H9 (cell line): ENCODE measurements around the gene CRAMP1. TPM values are rescaled to one million over a fixed set of nuclear protein-coding genes. Genes with fewer than 3 reads are reported as not detected.

ENCODE experiments used
- DNase-seq: peaks from one replicate; pipeline ENCODE4 v3.0.0-alpha.2; 2017
- H2AFZ ChIP-seq: one replicate; pipeline ENCODE4 v1.6.1; 2013; ENCODE audit warnings: mild to moderate bottlenecking, low read length, control low read depth, moderate library complexity
- H2AK5ac ChIP-seq: 2 replicates; pipeline ENCODE4 v1.6.1; 2013; ENCODE audit warnings: low read length, control low read depth, mixed read lengths; ENCODE audit not compliant: insufficient read length
- H2BK120ac ChIP-seq: one replicate; pipeline ENCODE4 v1.6.1; 2013; ENCODE audit warnings: low read depth, mild to moderate bottlenecking, low read length, control low read depth, inconsistent platforms; ENCODE audit not compliant: poor library complexity, severe bottlenecking
- H2BK12ac ChIP-seq: 2 replicates; pipeline ENCODE4 v1.6.1; 2013; ENCODE audit warnings: low read length, control low read depth, mixed read lengths, low read depth; ENCODE audit not compliant: insufficient read length
- H2BK15ac ChIP-seq: 2 replicates; pipeline ENCODE4 v1.6.1; 2013; ENCODE audit warnings: low read depth, low read length, control low read depth
- H2BK20ac ChIP-seq: one replicate; pipeline ENCODE4 v1.6.1; 2013; ENCODE audit warnings: low read depth, mild to moderate bottlenecking, low read length, control low read depth, inconsistent platforms; ENCODE audit not compliant: poor library complexity, severe bottlenecking
- H2BK5ac ChIP-seq: 2 replicates; pipeline ENCODE4 v1.6.1; 2013; ENCODE audit warnings: low read length, control low read depth, mixed read lengths; ENCODE audit not compliant: insufficient read length
- H3K14ac ChIP-seq: 2 replicates; pipeline ENCODE4 v1.6.1; 2013; ENCODE audit warnings: low read length, control low read depth; ENCODE audit not compliant: insufficient read depth
- H3K18ac ChIP-seq: 2 replicates; pipeline ENCODE4 v1.6.1; 2013; ENCODE audit warnings: low read depth, mild to moderate bottlenecking, mixed read lengths, low read length, control low read depth; ENCODE audit not compliant: insufficient read length
- H3K23ac ChIP-seq: 2 replicates; pipeline ENCODE4 v1.6.1; 2013; ENCODE audit warnings: low read length, control low read depth, mixed read lengths, low read depth; ENCODE audit not compliant: insufficient read length
- H3K23me2 ChIP-seq: 2 replicates; pipeline ENCODE4 v1.6.1; 2013; ENCODE audit warnings: low read depth, mild to moderate bottlenecking, mixed read lengths, low read length, control low read depth; ENCODE audit not compliant: insufficient read length, poor library complexity, severe bottlenecking
- H3K27ac ChIP-seq: 2 replicates; pipeline ENCODE4 v1.5.1; 2013; ENCODE audit warnings: low read length, control low read depth, mixed read lengths, low read depth; ENCODE audit not compliant: insufficient read length
- H3K27me3 ChIP-seq: 2 replicates; pipeline ENCODE4 v1.6.1; 2013; ENCODE audit warnings: low read length, control low read depth, inconsistent platforms; ENCODE audit not compliant: insufficient read depth
- H3K4ac ChIP-seq: 2 replicates; pipeline ENCODE4 v1.6.1; 2013; ENCODE audit warnings: low read depth, mild to moderate bottlenecking, control low read depth, inconsistent platforms, low read length, moderate library complexity
- H3K4me1 ChIP-seq: 2 replicates; pipeline ENCODE4 v1.6.1; 2013; ENCODE audit warnings: low read length, control low read depth, inconsistent platforms; ENCODE audit not compliant: insufficient read depth
- H3K4me2 ChIP-seq: 2 replicates; pipeline ENCODE4 v1.6.1; 2013; ENCODE audit warnings: low read length, control low read depth, mixed read lengths; ENCODE audit not compliant: insufficient read length, insufficient read depth
- H3K56ac ChIP-seq: 2 replicates; pipeline ENCODE4 v1.6.1; 2013; ENCODE audit warnings: low read depth, mild to moderate bottlenecking, mixed read lengths, low read length, control low read depth; ENCODE audit not compliant: insufficient read length
- H3K79me1 ChIP-seq: 2 replicates; pipeline ENCODE4 v1.6.1; 2013; ENCODE audit warnings: low read depth, mild to moderate bottlenecking, moderate library complexity, low read length, control low read depth, inconsistent platforms; ENCODE audit not compliant: insufficient read depth, poor library complexity, severe bottlenecking
- H3K79me2 ChIP-seq: 2 replicates; pipeline ENCODE4 v1.6.1; 2013; ENCODE audit warnings: low read length, control low read depth, inconsistent platforms; ENCODE audit not compliant: insufficient read depth
- H3K9ac ChIP-seq: 2 replicates; pipeline ENCODE4 v1.6.1; 2013; ENCODE audit warnings: low read length, control low read depth, mixed read lengths; ENCODE audit not compliant: insufficient read length; ENCODE audit errors: extremely low read depth
- H3K9me3 ChIP-seq: one replicate; pipeline ENCODE4 v1.6.1; 2013; ENCODE audit warnings: low read depth, low read length, inconsistent platforms; ENCODE audit not compliant: control insufficient read depth
- H3T11ph ChIP-seq: one replicate; pipeline ENCODE4 v1.6.1; 2013; ENCODE audit warnings: mild to moderate bottlenecking, low read length, control low read depth, inconsistent platforms
- H4K20me1 ChIP-seq: one replicate; pipeline ENCODE4 v1.6.1; 2013; ENCODE audit not compliant: control insufficient read depth, insufficient read length, insufficient read depth
- H4K5ac ChIP-seq: 2 replicates; pipeline ENCODE4 v1.6.1; 2013; ENCODE audit warnings: low read depth, mild to moderate bottlenecking, mixed read lengths, low read length, control low read depth; ENCODE audit not compliant: insufficient read length
- H4K8ac ChIP-seq: replicated peaks from 2 replicates; pipeline ENCODE4 v1.6.1; 2013; ENCODE audit warnings: low read length, control low read depth, mixed read lengths, low read depth; ENCODE audit not compliant: insufficient read length
- H4K91ac ChIP-seq: 2 replicates; pipeline ENCODE4 v1.6.1; 2013; ENCODE audit warnings: low read depth, mild to moderate bottlenecking, moderate library complexity, mixed read lengths, low read length, control low read depth; ENCODE audit not compliant: insufficient read length
- H3K27ac Mint-ChIP-seq, 3 experiments: 2 replicates in 2 of 3; 3 replicates in 1 of 3; pipeline ENCODE4 v1.8.0; 2020 to 2021; ENCODE audit warnings: mixed read lengths in 3 of 3, mild to moderate bottlenecking in 1 of 3, moderate library complexity in 1 of 3
- H3K27me3 Mint-ChIP-seq: 2 replicates; pipeline ENCODE4 v1.8.0; 2021; ENCODE audit warnings: low read depth, mild to moderate bottlenecking, moderate library complexity, mixed read lengths
- H3K36me3 Mint-ChIP-seq, 3 experiments: 2 replicates in 2 of 3; 3 replicates in 1 of 3; pipeline ENCODE4 v1.8.0; 2020 to 2021; ENCODE audit warnings: low read depth in 3 of 3, mixed read lengths in 3 of 3; ENCODE audit not compliant: insufficient read depth in 1 of 3
- H3K4me1 Mint-ChIP-seq, 2 experiments: 2 replicates each; pipeline ENCODE4 v1.8.0; 2020; ENCODE audit warnings: mixed read lengths in 2 of 2
- H3K4me3 Mint-ChIP-seq, 2 experiments: 2 replicates in 1 of 2; 3 replicates in 1 of 2; pipeline ENCODE4 v1.8.0; 2020 to 2021; ENCODE audit warnings: mild to moderate bottlenecking in 2 of 2, mixed read lengths in 2 of 2, moderate library complexity in 1 of 2
- H3K9me3 Mint-ChIP-seq, 2 experiments: 2 replicates in 1 of 2; 3 replicates in 1 of 2; pipeline ENCODE4 v1.8.0; 2020; ENCODE audit warnings: mild to moderate bottlenecking in 2 of 2, mixed read lengths in 2 of 2, moderate library complexity in 1 of 2
- WGBS: extraction: QIAGEN DNeasy Blood & Tissue Kit; methylation state at CpG from one replicate; pipeline ENCODE4 v1.1.7; 2013; ENCODE audit warnings: missing lambda C conversion rate, low lambda C conversion rate, mixed read lengths; ENCODE audit not compliant: insufficient read length; ENCODE audit errors: extremely low coverage; 5-methylcytosine and 5-hydroxymethylcytosine counted together
- total RNA-seq: library from RNA; stranded (reverse); gene quantifications from 2 replicates; pipeline ENCODE4 v1.2.1, GENCODE V29; 2021
- TF ChIP-seq, protein P1 (sequence below): fragments of 200-600 bp; sonication (generic); conservative IDR thresholded peaks from 3 replicates; pipeline ENCODE4 v1.8.0; 2021; ENCODE audit warnings: antibody characterized with exemption, mild to moderate bottlenecking

Gene CRAMP1
- total RNA-seq, 1 experiment from 2014 or later: 46.2 TPM

GRCh38 chr16:1677942-1678499 is 65.9 kb downstream of the CRAMP1 start, which contains the start of gene JPT2:
Gene JPT2 (plus strand): TSS chr16:1678279. CDS start chr16:1678313, 34 bp downstream.
- H3K18ac ChIP-seq: peak within 1 kb of the TSS; percentile 82
- H4K20me1 ChIP-seq: peaks cover 4% of the 10 kb centered on the region
- TF ChIP-seq, protein P1, sequence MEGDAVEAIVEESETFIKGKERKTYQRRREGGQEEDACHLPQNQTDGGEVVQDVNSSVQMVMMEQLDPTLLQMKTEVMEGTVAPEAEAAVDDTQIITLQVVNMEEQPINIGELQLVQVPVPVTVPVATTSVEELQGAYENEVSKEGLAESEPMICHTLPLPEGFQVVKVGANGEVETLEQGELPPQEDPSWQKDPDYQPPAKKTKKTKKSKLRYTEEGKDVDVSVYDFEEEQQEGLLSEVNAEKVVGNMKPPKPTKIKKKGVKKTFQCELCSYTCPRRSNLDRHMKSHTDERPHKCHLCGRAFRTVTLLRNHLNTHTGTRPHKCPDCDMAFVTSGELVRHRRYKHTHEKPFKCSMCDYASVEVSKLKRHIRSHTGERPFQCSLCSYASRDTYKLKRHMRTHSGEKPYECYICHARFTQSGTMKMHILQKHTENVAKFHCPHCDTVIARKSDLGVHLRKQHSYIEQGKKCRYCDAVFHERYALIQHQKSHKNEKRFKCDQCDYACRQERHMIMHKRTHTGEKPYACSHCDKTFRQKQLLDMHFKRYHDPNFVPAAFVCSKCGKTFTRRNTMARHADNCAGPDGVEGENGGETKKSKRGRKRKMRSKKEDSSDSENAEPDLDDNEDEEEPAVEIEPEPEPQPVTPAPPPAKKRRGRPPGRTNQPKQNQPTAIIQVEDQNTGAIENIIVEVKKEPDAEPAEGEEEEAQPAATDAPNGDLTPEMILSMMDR: no peak
- no peak within 1 kb of the TSS for H2BK5ac ChIP-seq
- H4K8ac ChIP-seq: no peak within 1 kb of the TSS
- no peak within 1 kb of the TSS for H3K27ac ChIP-seq
- no peaks in the 10 kb centered on the region for H3K9me3 ChIP-seq
- no peaks in the 10 kb centered on the region for H3K79me1 ChIP-seq
- WGBS: no CpG with 5 or more reads among the region's 79 CpGs
- peak; percentile 97 for DNase-seq
- peak within 1 kb of the TSS; percentile 83 for H3K9ac ChIP-seq
- H2AFZ ChIP-seq: no peak within 1 kb of the TSS
- H3K79me2 ChIP-seq: peaks cover 41% of the 10 kb centered on the region
- H2AK5ac ChIP-seq: no peak within 1 kb of the TSS
- H3K4ac ChIP-seq: 0 out of 2 replicates have a peak within 1 kb of the TSS, but pooled peaks have one; percentile 53
- H2BK20ac ChIP-seq: no peak within 1 kb of the TSS
- no peaks in the 10 kb centered on the region for H3K4me1 ChIP-seq
- no peak within 1 kb of the TSS for H3T11ph ChIP-seq
- peaks cover 6% of the 10 kb centered on the region for H3K23me2 ChIP-seq
- H3K27me3 Mint-ChIP-seq: no peaks in the 10 kb centered on the region; the same call in 1 of the 2 replicates
- H3K56ac ChIP-seq: no peak within 1 kb of the TSS
- H3K36me3 Mint-ChIP-seq: peaks cover 9 to 59% (median 46%) of the 10 kb centered on the region in 3 experiments; a peak in 6 of 7 replicates
- no peak within 1 kb of the TSS for H2BK12ac ChIP-seq
- H3K27ac Mint-ChIP-seq: peak within 1 kb of the TSS; percentile 80 to 98 (median 95); a peak in 6 of 7 replicates
- no peaks in the 10 kb centered on the region for H3K27me3 ChIP-seq
- H3K4me1 Mint-ChIP-seq: peaks cover 29 to 31% of the 10 kb centered on the region in 2 experiments
- H3K4me3 Mint-ChIP-seq: peak within 1 kb of the TSS; percentile 98 to 99
- H2BK120ac ChIP-seq: no peak within 1 kb of the TSS
- peak within 1 kb of the TSS; percentile 66 for H3K14ac ChIP-seq
- H3K9me3 Mint-ChIP-seq: no peaks in the 10 kb centered on the region
- H2BK15ac ChIP-seq: no peak within 1 kb of the TSS
- peak within 1 kb of the TSS; percentile 24 for H4K5ac ChIP-seq
- H4K91ac ChIP-seq: no peak within 1 kb of the TSS
- H3K23ac ChIP-seq: no peak within 1 kb of the TSS
- H3K4me2 ChIP-seq: peak within 1 kb of the TSS; percentile 98
